A204.1 (cell line): ENCODE measurements around the gene AGAP1.

Source experiments
- FAIRE-seq: peaks from 2 replicates; lab custom pipeline; 2012; peaks lifted over from hg19 to GRCh38; lab: Jason Lieb, UNC

The AGAP1 gene

DNA sequence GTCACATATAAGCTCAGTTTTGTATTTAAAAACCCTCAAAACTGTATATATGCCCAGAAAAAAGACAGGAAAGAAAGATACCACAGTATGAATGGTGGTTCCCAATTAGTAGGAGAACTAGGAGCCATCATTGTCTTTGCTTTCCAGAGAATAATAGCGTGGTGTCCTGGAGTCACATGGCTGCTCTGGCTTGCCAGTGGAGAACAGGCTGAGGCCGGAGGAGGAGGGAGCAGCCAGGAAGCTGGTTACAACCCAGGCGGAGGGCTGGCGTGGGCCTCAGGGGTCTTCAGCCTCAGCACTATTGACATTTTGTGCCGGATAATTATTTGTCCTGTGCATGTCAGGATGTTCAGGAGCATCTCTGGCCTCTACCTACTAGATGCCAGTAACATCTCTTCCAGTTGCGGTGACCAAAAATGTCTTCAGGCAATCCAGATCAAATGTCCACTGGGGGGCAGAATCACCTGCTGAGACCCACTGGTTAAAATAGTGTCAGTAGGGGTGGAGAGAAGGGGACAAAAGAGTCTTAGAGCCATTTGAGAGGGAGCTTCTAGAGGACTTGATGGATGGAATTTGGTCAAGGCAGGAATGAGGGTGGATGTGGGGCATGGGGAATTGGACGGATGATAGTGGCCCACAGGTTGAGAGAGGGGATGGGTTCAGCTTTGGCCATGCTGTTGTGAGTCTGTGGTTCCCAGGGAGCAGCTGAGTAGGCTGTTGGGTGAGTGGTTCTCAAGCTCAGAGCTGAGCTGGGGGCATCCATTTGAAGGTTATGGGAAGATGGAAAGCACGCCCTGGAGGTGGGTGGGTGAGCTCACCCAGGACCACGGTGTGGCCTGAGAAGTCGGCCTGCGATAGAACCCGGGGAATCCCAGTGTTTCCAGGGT, 144.9 kb downstream of the AGAP1 start:
- FAIRE-seq = no peak

DNA sequence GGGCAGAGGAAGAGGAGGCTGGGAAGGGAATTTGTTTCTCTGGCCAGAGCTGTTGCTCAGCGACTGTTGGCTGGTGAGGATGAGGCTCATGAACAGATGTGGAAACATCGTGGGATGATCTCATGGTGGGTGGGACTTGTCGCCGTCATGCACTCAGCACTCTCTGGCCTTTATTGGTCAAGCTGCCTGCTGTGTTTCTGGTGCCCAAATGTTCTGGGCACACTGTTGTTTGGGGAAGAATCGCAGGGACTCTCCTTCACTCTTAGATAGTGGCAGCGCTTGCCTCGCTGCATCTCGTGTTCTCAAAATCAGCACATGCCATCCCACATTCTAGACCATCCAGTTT, 145.6 kb downstream of the AGAP1 start:
- no peak for FAIRE-seq

DNA sequence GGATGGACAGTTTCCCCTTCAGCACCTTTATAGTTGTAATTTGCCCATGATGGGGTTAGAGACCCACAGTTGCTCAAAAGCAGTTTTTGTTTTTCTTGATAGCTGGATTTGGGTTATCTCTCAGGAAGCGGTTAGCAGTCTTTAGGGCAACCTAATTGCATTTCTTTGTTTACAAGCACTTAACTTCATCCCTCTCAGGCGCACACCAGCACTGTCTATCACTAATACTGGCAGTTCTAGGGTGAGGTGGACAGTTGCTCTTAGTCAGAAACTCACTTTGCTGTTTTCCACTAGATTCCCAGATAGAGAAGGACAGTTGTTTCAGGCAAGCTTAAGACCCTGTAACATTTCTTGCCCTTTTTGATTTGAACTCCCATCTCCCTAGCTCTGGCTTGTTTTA, 146.0 kb downstream of the AGAP1 start:
- FAIRE-seq = no peak

DNA sequence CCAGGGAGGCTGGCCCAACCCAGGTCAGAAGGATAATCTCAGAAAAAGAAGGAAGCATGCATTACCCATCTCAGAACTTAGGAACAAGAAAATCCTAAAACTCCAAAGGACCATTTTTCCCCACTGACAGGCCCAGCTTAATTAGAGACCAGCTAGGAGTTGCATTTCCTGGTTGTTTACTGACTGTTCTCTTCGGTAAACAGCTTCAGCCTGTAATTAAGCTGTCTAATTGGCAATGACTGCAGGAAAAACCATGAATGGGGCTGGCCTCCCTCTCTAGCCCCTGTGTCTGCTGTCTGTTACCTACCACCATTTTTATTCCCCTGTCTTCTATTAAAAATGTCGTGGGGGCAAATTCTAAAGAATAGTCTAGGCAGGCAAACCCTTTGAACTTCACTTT, 146.5 kb downstream of the AGAP1 start:
- FAIRE-seq = no peak

DNA sequence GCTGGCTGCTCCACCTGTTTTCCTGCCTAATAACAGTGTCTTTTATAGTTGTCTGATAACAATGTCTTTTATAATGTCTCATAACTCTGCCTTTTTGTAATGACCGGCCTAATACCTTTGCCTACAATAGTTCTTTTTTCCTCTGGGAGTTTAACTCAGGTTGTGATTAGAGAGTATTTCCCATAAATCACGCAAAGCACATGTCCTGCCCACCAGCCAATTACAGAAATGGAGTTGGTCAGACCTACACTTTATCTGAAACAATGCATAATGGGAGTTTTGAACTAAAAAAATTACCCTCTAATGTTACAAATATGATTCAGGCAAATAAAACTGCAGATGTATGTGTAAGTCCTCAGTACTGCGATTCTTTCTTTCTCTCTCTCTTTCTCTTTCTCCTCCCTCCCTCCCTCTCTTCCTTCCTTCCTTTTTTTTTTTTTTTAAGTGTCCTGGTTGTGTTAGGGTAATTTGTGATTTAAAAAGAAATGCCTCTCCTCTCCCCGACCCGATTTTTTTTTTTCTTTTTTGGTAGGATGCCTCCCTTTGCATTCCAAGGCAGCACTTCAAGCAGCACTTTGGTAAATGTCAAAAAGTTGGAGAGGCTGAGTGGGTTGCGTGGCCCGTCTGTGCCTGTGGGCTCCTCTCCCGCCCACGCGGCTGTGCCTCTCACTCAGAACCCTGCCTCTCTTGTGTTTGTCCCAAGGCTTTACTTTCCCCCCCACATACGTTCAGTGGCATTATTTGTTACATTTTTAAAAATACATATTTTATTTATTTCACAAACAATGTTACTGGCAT, 147.3 kb downstream of the AGAP1 start:
- FAIRE-seq = no peak

DNA sequence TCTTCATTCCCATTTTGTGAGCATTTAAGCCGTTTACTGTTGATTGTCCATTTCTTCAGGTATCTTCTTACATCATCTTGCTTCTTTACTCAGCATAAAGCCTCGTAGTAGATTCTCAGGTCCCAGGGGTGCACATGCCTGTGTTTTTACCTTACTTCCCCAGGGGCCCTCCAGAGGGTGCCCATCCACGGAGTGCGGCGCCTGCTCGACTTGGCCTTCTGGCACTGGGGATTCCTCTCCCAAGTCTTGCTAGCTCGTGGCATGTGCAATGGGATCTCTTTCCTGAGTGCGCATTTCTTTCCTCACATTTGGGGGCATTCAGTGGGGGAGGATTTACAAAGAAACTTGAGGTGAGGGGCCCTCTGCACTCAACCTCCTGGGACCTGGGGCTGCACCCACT, 148.1 kb downstream of the AGAP1 start:
- no peak for FAIRE-seq

DNA sequence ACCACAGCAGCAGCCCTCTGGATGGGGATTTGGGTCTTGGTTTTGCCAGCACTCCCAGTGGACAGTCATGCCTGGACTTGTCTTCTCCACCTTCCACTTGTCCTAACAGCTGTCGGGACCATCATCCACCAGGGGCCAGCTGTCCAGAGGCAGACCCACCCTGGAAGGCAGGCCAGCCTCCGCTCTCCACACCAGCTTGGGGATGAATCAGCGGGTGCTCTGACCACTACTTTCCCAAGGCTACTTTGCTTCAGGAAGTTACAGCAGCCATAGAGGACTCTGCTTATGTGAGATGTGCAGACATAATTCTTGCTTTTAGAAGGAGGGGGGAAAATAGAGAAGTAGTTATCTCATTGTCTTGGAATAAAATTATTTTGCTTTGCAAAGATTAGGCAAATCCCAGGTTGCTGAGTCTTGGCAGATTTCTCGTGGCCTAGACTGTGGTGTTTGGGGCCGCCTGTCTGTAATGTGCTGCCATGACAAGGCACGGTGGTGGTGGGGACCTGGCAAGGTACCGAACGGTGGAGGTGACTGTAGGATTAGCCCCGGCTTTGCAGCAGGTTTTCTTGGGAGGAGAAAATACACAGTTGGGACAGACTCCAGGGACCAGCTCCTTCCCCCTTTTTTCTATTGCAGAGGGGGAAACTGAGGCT, 148.7 kb downstream of the AGAP1 start:
- no peak for FAIRE-seq

DNA sequence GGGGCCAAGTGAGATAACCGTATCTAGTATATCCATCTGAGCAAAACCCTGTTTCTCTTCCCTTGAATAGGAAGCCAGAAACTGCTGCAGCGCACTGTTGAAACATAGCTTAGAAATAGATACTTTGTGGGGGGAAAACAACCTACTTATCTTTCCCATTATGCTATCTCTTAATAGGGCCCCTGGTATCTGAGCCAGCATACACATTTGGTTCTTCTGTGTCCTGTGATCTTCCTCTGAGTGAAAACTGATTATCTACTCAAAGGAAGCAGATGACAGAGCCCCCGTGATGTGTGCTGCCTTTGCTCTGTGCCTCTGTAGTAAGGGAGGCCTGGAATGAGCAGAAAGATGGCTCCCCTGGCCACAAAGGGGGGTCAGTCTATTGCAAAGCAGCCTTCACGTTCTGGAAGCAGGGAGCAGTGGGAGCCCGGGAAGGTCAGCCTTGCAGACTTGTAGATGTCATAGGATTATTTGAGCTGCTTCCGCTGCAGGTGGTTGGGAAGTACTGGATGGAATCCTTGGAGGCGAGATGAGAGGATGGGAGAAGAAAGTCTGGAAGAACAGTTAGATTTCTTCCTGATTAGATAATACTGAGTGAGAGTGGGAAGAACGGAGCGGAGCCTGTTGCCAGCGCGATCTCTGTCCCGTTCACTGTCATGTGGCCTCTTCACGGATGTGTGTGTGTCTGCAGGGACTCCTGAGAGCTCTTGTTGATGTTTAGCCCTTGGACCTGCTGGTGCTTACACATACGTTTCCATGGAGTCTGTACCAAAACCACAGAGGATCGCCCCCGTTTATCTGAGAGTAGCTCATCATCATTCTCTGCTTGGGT, 150.1 kb downstream of the AGAP1 start:
- FAIRE-seq = no peak

DNA sequence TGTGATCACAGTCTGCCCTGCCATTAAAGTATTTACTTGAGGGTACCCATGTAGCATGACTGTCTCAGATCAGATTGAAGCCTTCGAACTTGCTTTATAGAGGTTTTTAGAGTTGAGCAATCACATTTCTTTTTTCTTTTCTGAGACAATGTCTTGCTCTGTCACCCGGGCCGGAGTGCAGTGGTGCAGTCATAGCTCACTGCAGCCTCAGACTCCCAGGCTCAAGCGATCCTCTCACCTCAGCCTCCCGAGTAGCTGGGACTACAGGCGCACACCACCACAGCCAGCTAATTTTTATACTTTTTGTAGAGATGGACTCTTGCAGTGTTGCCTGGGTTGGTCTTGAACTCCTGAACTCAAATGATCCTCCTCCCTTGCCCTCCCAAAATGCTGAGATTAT, 153.4 kb downstream of the AGAP1 start:
- FAIRE-seq = no peak

DNA sequence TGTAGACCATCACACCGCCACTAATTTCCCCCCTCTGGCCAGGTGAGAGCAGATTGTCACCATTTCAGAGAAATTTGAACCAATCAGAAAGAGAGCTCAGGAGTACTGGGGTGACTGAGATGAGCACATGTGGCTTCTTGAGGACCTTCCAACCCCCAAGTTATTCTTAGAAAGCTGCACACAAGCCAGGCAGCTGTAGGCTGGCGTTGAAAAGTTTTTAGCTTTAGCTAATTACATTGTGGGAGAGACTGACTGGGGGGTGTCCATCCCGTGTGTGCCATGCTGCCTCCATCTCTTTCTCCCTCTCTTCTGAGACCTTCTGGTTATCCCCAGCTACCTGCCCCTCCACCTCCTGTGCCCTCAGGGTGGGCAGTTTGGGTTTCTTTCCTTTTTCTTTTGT, 154.0 kb downstream of the AGAP1 start:
- no peak for FAIRE-seq

DNA sequence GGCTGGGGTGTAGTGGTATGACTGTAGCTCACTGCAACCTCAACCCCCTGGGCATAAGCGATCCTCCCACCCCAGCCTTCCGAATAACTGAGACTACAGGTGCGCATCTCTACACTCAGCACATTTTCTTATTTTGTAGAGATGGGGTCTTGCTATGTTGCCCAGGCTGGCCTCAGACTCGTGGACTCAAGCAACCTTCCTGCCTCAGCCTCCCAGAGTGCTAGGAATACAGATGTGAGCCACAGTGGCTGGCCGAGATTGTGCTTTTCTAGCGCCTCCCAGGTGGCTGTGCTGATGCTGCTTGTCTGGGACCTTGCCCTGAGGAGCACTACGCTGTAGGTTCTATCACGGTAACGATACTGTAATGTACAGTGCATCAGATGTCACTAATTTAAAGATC, 155.6 kb downstream of the AGAP1 start:
- no peak for FAIRE-seq

DNA sequence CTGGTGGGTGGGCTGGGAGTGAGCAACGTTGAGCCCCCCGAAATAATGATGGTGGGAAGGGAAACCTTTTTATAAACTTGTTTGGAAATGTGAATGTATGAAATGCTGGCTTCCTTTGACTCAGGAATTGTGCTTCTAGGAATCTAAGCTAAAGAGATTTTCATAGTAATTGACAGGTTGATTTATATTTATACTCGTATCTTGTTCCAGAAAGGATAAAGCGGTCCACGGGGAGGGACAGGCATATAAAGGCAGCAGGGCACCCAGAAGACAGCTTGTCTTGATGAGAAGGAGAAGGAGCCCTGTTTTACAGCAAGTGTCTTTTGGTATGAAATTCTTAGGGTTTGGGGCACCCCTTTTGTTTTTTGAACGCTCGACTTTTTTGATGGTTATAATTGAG, 157.8 kb downstream of the AGAP1 start:
- FAIRE-seq = no peak

DNA sequence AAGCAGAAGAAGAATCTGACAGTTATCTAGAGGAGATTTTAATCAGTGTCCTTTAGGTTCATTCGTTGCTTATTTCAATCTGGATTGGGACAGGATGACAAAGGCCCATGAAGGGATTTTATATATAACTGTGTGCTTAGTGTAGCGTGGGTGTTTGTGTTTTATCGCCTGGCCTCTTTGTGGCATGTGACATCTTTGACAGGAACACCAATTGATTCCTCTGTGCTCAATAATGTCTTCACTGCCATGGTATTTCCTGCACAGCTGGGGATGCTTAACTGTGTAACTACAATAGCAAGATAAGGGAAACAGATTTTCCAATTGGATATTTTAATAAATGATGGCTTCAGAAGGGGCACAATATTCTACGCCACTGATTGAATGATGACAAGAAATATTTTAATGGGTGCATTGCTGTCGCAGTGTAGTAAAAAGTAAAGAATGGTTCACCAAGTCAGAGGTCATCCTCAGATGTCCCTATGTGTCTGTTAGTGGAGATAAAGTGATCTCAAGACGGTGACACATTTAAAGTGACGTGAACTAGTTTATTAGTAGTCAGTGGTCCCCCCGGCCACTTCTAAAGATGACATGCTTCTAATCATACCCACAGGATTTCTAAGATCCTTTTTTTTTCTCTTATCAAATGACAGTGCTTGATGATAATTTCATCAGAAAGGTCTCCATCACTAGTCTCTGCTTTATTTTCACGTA, 160.4 kb downstream of the AGAP1 start:
- FAIRE-seq = no peak

DNA sequence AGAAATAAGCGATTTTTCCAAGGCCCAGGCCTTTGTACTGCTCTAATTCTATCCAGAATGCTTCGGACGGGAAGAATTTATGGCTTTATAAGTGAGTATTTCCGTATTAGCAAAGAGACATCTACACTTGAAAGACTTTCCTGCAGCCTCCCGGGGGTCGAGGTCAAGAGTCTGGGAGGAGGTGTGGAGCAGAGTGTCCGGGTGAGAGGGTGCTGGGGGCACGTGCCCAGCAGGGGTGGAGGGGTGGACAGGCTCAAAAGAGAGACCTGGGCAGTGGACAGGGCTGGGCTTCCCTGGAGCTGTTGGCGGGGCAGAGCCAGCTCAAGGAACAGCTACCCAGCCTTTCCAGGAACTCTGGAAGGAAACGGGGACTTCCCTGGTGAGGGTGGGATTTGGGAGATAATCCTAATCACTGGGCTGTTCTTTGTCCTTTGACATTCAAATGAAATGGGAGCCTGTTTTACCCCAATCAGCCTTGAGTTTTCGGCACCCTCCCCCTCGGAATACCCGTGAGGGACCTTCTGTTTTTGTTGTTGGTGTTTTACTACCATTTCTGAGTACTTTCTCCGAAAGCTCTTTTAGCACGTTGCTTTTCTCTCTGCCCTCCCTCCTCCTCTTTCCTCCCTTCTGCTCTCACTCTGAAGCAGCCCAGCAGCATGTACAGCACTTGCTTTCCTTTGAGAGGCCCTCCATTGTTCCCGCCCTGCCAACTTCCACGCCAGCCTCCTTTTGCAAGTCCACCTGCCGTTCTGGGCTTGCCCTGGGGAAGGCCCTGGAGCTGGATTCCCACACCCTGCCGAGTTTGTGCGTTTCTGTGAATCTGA, 164.7 kb downstream of the AGAP1 start:
- no peak for FAIRE-seq

DNA sequence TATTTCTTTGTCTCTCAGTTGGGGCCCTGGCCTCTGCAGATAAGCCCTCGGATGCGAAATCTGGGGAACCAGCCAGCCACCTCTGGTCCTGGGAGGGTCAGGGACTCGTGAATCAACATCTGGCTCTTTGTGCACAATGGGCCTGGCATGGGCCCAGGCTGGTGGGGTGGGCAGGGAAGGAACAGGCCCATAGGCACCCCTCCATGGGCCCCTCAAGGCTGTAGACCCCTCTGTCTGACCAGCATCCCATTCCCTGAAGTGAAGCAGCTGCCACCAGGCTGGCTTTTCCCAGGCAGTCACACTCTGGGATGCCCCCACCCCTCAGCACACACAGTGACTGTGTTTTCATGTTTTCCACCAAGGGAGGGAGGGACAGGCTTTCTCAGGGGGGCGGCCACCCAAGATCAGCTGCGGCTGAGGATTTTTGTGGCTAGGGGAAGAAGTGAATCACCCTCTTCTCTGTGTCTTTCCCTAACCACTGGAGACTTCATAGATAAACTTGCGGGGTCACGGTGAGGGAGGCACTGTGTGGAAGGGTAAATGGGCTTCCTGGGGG, 166.0 kb downstream of the AGAP1 start:
- no peak for FAIRE-seq

DNA sequence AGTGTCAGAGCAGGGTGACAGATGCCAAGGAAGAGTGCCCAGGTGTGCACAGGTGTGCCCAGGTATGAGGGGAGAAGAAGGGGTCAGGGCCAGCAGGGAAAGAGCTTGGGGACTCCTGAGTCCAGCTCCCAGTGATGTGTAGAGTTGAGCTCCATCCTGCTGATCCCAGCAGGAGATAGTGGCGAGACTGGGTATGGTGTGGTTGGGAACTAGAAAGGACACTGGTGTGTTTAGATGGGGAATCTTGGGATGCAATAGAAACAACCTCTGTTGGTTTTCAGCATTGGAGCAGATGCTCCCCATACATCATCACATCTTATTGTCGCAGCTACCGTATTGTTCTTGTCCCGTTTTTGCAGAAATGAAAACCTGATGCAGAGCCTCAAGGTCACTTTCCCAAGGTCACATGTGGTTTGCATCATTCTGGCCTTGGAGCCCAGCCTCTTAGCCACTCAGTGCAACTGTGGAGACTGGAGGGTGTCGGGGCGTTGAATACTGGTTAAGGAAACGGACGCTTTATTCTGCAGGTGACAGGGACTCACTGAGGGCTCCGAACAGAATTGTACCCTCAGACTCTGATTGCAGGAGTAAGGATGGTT, 166.7 kb downstream of the AGAP1 start:
- FAIRE-seq = no peak

DNA sequence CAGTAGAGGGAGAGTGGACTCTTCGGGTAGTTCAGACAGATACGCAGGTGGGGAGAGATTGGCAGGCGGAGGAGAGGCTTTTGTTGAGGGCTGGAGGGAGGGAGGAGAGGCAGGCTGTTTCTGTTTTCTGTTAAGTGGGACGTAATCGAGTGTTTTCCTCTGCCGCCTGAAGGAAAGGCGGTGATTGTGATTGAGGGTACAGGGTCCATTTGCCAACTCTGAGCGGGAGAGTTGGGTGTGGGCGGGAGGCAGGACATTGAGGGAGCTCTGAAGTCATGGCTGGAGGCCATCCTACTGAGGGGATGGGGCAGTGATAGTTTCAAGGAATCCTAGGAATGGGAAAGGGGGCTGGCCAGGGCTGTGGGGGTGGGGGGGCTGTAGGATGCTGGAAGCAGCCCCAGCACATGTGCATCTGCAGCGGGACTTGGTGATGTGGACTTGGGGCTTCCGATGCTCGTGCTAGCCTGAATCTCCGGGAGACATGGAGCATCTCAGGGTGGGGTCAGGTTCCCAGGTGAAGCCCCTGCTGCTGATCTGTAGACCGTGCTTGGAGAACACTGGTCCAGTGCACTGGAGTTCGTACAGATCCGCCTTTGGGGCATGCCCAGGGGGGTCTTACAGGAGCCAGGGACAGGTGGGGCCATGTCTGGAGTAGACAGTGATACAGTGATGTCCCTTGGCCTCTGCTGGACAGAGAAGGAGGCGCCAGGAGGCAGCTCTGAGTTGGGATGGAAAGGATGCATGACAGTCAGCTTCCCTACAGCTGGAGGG, 167.5 kb downstream of the AGAP1 start:
- FAIRE-seq = no peak

DNA sequence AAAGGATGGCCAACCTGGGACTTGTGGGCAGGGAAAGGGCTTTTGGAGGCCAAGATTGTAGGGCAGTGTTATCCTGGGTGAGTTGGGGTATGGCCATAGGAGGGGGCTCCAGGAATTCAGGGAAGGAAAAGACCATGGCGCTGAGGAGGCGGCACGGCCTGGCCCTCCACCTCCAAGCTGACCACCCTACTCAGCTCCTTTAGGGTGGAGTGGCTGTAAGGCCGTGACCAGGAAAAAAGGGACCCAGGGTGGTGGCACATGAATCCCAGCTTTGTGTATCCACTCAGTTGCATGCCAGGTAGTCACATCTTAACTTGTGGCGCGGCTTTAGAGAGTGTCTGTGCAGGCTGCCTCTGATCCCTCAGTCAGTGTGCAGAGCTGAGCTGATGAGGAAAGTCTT, 168.1 kb downstream of the AGAP1 start:
- no peak for FAIRE-seq

DNA sequence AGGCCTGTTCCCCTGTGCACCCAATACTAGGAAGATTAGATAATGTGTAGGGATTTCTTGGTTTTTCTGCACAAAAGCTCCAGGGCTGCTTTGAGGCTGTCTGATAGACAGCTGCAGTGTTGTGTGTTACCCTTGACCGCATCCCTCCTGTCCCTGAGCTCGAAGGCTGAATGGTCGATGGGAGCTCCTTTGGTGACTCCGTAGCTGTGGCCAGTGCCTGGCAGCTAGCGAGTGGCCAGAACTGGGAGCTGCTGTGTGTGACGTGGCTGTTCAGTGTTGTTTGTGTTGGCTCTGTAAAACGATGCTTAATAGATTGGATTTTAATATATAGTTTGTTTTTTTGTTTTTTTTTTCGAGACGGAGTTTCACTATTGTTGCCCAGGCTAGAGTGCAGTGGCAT, 170.0 kb downstream of the AGAP1 start:
- no peak for FAIRE-seq
